ENCODE measurements around the gene STARD7.

DNA sequence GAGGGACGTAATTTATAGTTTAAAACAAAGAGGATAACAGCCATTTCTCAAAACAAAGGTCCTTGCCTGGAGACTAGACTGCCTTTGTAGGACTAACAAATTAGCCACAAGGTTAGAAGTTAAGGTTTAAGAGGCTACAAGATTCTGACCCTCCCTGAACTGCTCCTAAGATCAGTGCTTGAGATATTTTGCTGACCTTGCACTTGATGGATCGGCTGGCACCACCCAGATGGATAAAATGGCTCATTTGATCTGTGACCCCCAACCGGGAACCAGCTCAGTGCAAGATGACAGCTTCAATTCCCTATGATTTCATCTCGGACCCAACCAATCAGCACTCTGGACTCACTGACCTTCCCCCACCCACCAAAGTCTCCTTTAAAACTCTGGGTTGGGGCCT is 3.7 kb upstream of the STARD7 start:
- no peak for TF ChIP-seq USF2 (CRISPR knock-in tag; IDR thresholded peaks at IDR 0.05)
- no peak for TF ChIP-seq EZH2 (IDR thresholded peaks at IDR 0.05; ENCODE audit: borderline replicate concordance, low read depth, low read length)
- TF ChIP-seq FOXK2 (conservative IDR thresholded peaks at IDR 0.05 in 1 of 2, IDR thresholded peaks at IDR 0.05 in 1 of 2; ENCODE audit: low read depth in 2 of 2): no peak
- no peak for TF ChIP-seq TAF1 (IDR thresholded peaks at IDR 0.05; ENCODE audit: control insufficient read depth, extremely low read depth, insufficient read depth, low read length, severe bottlenecking)
- TF ChIP-seq JUN (IDR thresholded peaks at IDR 0.05; ENCODE audit: borderline replicate concordance, low read depth, low read length): no peak
- TF ChIP-seq JUN (CRISPR knock-in tag; IDR thresholded peaks at IDR 0.05; ENCODE audit: borderline replicate concordance): no peak
- no peak for TF ChIP-seq CTCF (IDR thresholded peaks at IDR 0.05 in 2 of 3, conservative IDR thresholded peaks at IDR 0.05 in 1 of 3; ENCODE audit: insufficient read depth in 2 of 3, low read depth in 1 of 3, low read length in 3 of 3)
- TF ChIP-seq CREM (IDR thresholded peaks at IDR 0.05; ENCODE audit: low read depth): no peak
- TF ChIP-seq CBX1 (IDR thresholded peaks at IDR 0.05; ENCODE audit: low read depth): no peak
- TF ChIP-seq POLR2A (conservative IDR thresholded peaks at IDR 0.05): no peak
- TF ChIP-seq ZNF384 (IDR thresholded peaks at IDR 0.05; ENCODE audit: low read depth, low read length): no peak
- TF ChIP-seq POLR3A (IDR thresholded peaks at IDR 0.05; ENCODE audit: borderline replicate concordance, extremely low read depth, insufficient read depth, insufficient read length): no peak

Measured in K562 (cell line).